T-helper 2 cell treated with Interferon-gamma antibody and Interleukin-4, amounts not matched to agents 100 ng/mL and 5 ng/mL, for 36 hours (primary cell): ENCODE results near the gene PDGFA. TPM values are rescaled to one million over a fixed set of nuclear protein-coding genes. Genes with fewer than 3 reads are reported as not detected.

Source experiments
- intact Hi-C: fragments of 100-400 bp; cut with micrococcal nuclease; formaldehyde crosslinking; loops from one replicate; pipeline ENCODE4 v1.15.1; 2023
- total RNA-seq: library from RNA; stranded (reverse); gene quantifications from 2 replicates; pipeline ENCODE4 v1.2.3, GENCODE V29; 2022

Gene PDGFA
- total RNA-seq, 1 donor from 2014 or later, result 1.6 TPM

- intact Hi-C loops, result no loop called here
These were observed 27.0 kb downstream of the PDGFA start for GRCh38 chr7:492714-493065.

- intact Hi-C loops, result no loop called here
These were observed 27.5 kb downstream of the PDGFA start for GRCh38 chr7:491958-492713.

- intact Hi-C loops, result no loop called here
These were observed 28.2 kb downstream of the PDGFA start for GRCh38 chr7:491292-491957.

- intact Hi-C loops, result no loop called here
These were observed 29.0 kb downstream of the PDGFA start for GRCh38 chr7:490461-491291.

GRCh38 chr7:489876-490275 is 29.8 kb downstream of the PDGFA start:
- intact Hi-C loops, result no loop called here

GRCh38 chr7:486216-486743 is 33.4 kb downstream of the PDGFA start:
- intact Hi-C loops, result no loop called here

GRCh38 chr7:485188-486081 is 34.2 kb downstream of the PDGFA start:
- intact Hi-C loops, result no loop called here

GRCh38 chr7:484356-485101 is 35.1 kb downstream of the PDGFA start:
- intact Hi-C loops, result no loop called here

- intact Hi-C loops, result no loop called here
These were observed 35.8 kb downstream of the PDGFA start for GRCh38 chr7:483656-484355.

GRCh38 chr7:482521-483083 is 37.0 kb downstream of the PDGFA start:
- intact Hi-C loops, result no loop called here

- intact Hi-C loops, result no loop called here
These were observed 38.3 kb downstream of the PDGFA start for GRCh38 chr7:481219-481930.

- intact Hi-C loops, result no loop called here
These were observed 39.0 kb downstream of the PDGFA start for GRCh38 chr7:480531-481218.

GRCh38 chr7:479948-480499 is 39.6 kb downstream of the PDGFA start:
- intact Hi-C loops, result no loop called here

GRCh38 chr7:479115-479947 is 40.3 kb downstream of the PDGFA start:
- intact Hi-C loops, result no loop called here

- intact Hi-C loops, result no loop called here
These were observed 41.9 kb downstream of the PDGFA start for GRCh38 chr7:477626-478220.

GRCh38 chr7:476736-477360 is 42.8 kb downstream of the PDGFA start:
- intact Hi-C loops, result no loop called here
